Measurements from ENCODE around the gene C5orf15. TPM values are rescaled to one million over a fixed set of nuclear protein-coding genes. Genes with fewer than 3 reads are reported as not detected.
"Not testable (repeated sequence)": the region's sequence is repeated elsewhere in the genome, so short reads cannot be mapped to it uniquely, and the experiment has no call there.

The C5orf15 gene
- total RNA-seq, 1 donor from 2014 or later, result 59.5 TPM

GRCh38 chr5:133963493-133964128 is 4.8 kb downstream of the C5orf15 start:
- no peak for DNase-seq (ENCODE audit: low spot score)

- no peak for DNase-seq (ENCODE audit: low spot score)
These were observed 5.5 kb downstream of the C5orf15 start for GRCh38 chr5:133962801-133963476.

- peak; percentile 38 for DNase-seq (ENCODE audit: low spot score)
These were observed 6.3 kb downstream of the C5orf15 start for GRCh38 chr5:133962131-133962530.

GRCh38 chr5:133959643-133960042 is 8.8 kb downstream of the C5orf15 start:
- DNase-seq (ENCODE audit: low spot score), result no peak

- DNase-seq (ENCODE audit: low spot score), result no peak
These were observed 10.8 kb downstream of the C5orf15 start for GRCh38 chr5:133957591-133957990.

GRCh38 chr5:133957080-133957479 is 11.3 kb downstream of the C5orf15 start:
- no peak for DNase-seq (ENCODE audit: low spot score)

- DNase-seq (ENCODE audit: low spot score), result not testable (repeated sequence)
These were observed 12.2 kb downstream of the C5orf15 start for GRCh38 chr5:133956196-133956595.

- DNase-seq (ENCODE audit: low spot score), result no peak
These were observed 14.8 kb downstream of the C5orf15 start for GRCh38 chr5:133953568-133954145.

- peak; percentile 83 for DNase-seq (ENCODE audit: low spot score)
These were observed 15.5 kb downstream of the C5orf15 start for GRCh38 chr5:133952729-133953567.

GRCh38 chr5:133950821-133951612 is 17.4 kb downstream of the C5orf15 start:
- peak; percentile 91 for DNase-seq (ENCODE audit: low spot score)

GRCh38 chr5:133948721-133949120 is 19.7 kb downstream of the C5orf15 start:
- no peak for DNase-seq (ENCODE audit: low spot score)

- no peak for DNase-seq (ENCODE audit: low spot score)
These were observed 21.0 kb downstream of the C5orf15 start for GRCh38 chr5:133947431-133947841.

GRCh38 chr5:133945568-133945967 is 22.9 kb downstream of the C5orf15 start:
- DNase-seq (ENCODE audit: low spot score), result no peak

GRCh38 chr5:133944263-133945185 is 23.9 kb downstream of the C5orf15 start:
- peak; percentile 48 for DNase-seq (ENCODE audit: low spot score)

- no peak for DNase-seq (ENCODE audit: low spot score)
These were observed 25.0 kb downstream of the C5orf15 start for GRCh38 chr5:133943475-133943817.

- DNase-seq (ENCODE audit: low spot score), result peak; percentile 77
These were observed 25.6 kb downstream of the C5orf15 start for GRCh38 chr5:133942614-133943474.

- no peak for DNase-seq (ENCODE audit: low spot score)
These were observed 26.8 kb downstream of the C5orf15 start for GRCh38 chr5:133941456-133942196.

- DNase-seq (ENCODE audit: low spot score), result no peak
These were observed 28.8 kb downstream of the C5orf15 start for GRCh38 chr5:133939668-133940067.

- DNase-seq (ENCODE audit: low spot score), result no peak
These were observed 29.5 kb downstream of the C5orf15 start for GRCh38 chr5:133938929-133939328.

Data from umbilical cord (tissue), 2 donors.